GM18519 (cell line): ENCODE measurements around the gene NRXN3.
A peak's percentile ranks its signal among the peaks of the same experiment; 100 is the strongest.

ENCODE experiments used
- ATAC-seq: cut with Tn5 transposase; IDR thresholded peaks from one replicate; pipeline ENCODE4 v1.9.1; 2021; ENCODE audit warnings: mild to moderate bottlenecking, moderate library complexity; ENCODE audit not compliant: unreplicated experiment, low FRiP score

NRXN3 gene

DNA sequence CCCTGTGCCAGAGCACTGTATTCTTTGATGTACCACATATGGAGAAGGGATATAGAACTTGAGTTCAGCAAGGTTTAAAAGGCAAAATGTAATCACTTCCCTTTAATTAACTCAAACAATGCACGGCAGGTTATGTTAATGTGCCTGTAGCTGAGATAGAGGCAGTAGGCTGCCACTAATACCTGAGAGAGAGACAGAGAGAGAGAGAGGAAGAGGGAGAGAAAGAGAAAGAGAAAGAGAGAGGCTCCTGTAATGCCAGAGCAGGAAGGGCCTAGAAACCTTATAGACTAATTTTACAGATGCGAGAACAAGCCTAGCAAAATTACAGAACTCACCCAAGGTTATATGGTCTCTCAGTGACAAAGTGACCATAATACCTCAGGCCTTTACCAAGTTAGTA is 679.8 kb downstream of the NRXN3 start:
- ATAC-seq: no peak

GRCh38 chr14:78851189-78851588 is 681.0 kb downstream of the NRXN3 start:
- ATAC-seq: no peak

DNA sequence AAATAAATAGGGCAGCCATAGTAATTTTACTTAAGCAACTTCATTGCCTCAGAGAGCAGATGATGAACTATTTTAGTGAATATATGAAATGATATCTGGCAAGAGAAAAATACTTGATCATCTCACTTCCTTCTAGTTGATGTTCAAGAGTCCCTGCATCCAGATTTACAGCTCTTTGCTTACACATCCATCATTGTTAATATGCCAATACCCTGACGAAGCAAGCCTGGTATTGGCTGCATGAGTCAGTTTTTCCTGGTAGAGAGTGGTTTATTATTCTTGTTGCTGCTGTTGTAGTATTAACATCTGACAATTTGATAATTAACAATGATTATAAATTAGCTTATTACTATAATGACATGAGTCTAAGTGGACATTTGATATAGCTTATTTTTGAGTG is 681.9 kb downstream of the NRXN3 start:
- no peak for ATAC-seq

GRCh38 chr14:78857974-78858373 is 687.8 kb downstream of the NRXN3 start:
- no peak for ATAC-seq

- ATAC-seq: no peak
These were observed 693.0 kb downstream of the NRXN3 start for GRCh38 chr14:78863143-78863542.

- no peak for ATAC-seq
These were observed 702.7 kb downstream of the NRXN3 start for GRCh38 chr14:78872837-78873236.

- no peak for ATAC-seq
These were observed 703.4 kb downstream of the NRXN3 start for GRCh38 chr14:78873581-78873980.

GRCh38 chr14:78875049-78875448 is 704.9 kb downstream of the NRXN3 start:
- ATAC-seq: no peak

- no peak for ATAC-seq
These were observed 715.7 kb downstream of the NRXN3 start for GRCh38 chr14:78885884-78886283.

GRCh38 chr14:78897443-78897842 is 727.3 kb downstream of the NRXN3 start:
- ATAC-seq: no peak

DNA sequence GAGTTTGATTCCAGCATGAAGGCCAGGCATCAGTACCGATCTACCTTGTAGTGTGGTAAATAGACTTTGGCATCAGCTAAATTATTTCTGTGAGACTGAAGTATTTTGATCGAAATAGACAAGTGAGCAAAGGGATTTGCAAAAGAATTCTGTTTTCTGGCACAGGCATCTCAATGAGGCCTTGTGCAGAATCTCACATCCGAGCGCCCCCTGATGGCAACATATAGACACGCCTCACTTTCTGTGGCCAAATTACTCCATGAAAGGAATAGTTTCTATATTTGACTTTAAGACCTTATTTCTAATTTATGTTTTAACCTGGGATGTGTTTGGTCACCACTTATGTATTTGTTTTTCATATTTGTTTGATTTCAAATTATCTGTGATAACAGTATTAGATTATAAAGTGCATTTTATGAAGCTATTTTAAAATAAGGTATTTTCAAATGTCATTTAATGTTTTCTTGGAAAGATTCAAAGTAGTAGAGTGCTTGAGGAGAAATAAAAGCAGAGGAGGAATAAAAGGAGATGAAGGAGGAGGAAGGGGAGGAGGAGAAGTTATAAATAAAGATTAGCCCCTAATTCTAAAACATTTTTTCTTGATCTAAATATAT is 731.9 kb downstream of the NRXN3 start:
- ATAC-seq: no peak

GRCh38 chr14:78904094-78904493 is 733.9 kb downstream of the NRXN3 start:
- ATAC-seq: no peak

- ATAC-seq: no peak
These were observed 747.3 kb downstream of the NRXN3 start for GRCh38 chr14:78917462-78917861.

GRCh38 chr14:78921856-78922255 is 751.7 kb downstream of the NRXN3 start:
- ATAC-seq: no peak

- ATAC-seq: no peak
These were observed 757.1 kb downstream of the NRXN3 start for GRCh38 chr14:78927261-78927660.

- ATAC-seq: no peak
These were observed 763.0 kb downstream of the NRXN3 start for GRCh38 chr14:78933166-78933565.

DNA sequence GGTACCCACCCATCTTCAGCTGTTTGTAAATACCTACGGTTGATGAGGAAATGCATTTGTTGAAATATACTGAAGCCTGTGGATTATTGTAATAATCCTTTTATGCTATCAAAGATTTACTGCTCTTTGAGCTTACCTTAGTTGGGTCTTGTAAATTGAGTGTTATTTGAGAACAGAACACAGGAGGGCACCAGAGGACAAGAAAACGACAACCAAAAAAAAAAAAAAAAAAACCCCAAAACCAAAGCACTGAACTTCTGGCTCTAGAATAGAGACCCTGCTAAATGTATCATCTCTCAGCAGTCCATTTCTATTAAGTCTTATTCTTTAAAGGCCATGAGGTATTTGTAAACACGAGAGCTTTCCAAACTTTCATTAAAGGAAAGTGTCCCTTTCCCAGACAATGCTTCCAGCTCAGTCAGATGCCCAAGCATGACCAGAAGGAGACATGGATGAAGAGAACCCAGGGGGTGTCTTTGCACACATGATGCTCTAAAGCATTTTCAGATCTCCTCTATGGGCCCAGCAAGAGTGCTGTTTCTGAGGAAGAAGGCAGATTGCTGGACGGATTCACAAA is 763.9 kb downstream of the NRXN3 start:
- ATAC-seq: no peak

- no peak for ATAC-seq
These were observed 776.8 kb downstream of the NRXN3 start for GRCh38 chr14:78946949-78947348.

GRCh38 chr14:78947681-78948080 is 777.5 kb downstream of the NRXN3 start:
- ATAC-seq: no peak

- ATAC-seq: no peak
These were observed 780.5 kb downstream of the NRXN3 start for GRCh38 chr14:78950649-78951048.

DNA sequence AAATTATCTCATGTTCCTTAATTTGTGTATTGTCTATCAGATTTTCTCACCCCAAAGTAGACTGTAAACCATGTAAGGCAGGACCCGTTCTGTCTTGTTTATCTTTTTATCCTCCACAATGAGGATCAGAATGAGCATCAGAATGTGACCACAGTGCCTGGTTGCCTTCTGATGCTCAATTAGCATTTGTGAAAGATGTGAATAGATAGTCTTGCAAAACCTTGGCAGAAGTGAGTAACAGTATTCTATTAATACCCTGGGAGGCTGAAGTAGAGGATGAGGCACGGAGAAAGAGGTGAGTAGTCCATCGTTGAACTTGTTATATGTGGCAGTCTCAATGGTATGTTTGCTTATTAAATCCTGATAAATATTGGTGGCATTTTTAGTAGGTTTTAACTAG is 781.4 kb downstream of the NRXN3 start:
- no peak for ATAC-seq

GRCh38 chr14:78959674-78960264 is 789.6 kb downstream of the NRXN3 start:
- ATAC-seq: peak; percentile 89
